HEK293 (cell line): ENCODE results near the gene CSF3R.

Source experiments
- CTCF ChIA-PET: fragments of 350-600 bp; formaldehyde crosslinking; extraction: SDS; loops from one replicate; lab custom pipeline; 2021; ENCODE audit warnings: antibody characterized with exemption; lab: Yijun Ruan, JAX
- POLR2A ChIA-PET: fragments of 300-600 bp; formaldehyde crosslinking; extraction: SDS; loops from one replicate; lab custom pipeline; 2020; ENCODE audit warnings: antibody characterized with exemption, inconsistent platforms; lab: Yijun Ruan, JAX
- H3K27ac ChIP-seq: fragments of 200-500 bp; sonication (Bioruptor generic); 2 replicates; pipeline ENCODE4 v1.5.1; 2014; ENCODE audit warnings: low read depth, low read length, control low read depth, inconsistent platforms; ENCODE audit errors: extremely low read depth
- H3K36me3 ChIP-seq, 2 experiments: fragments of 200-500 bp in 1 of 2; sonication (Bioruptor generic) in 1 of 2; 1 replicate in 1 of 2; 2 replicates in 1 of 2; pipeline ENCODE4 v1.5.1; 2014 to 2017; ENCODE audit warnings: inconsistent platforms in 2 of 2, low read length in 2 of 2; ENCODE audit not compliant: control insufficient read depth in 2 of 2, insufficient read depth in 1 of 2
- H3K4me1 ChIP-seq: fragments of 200-500 bp; sonication (Bioruptor generic); 2 replicates; pipeline ENCODE4 v1.5.1; 2014; ENCODE audit warnings: mild to moderate bottlenecking, low read length, inconsistent platforms; ENCODE audit not compliant: control insufficient read depth, insufficient read depth
- H3K4me3 ChIP-seq: 2 replicates; pipeline ENCODE4 v1.5.1; 2011; ENCODE audit warnings: low read depth, mild to moderate bottlenecking, control low read depth, low read length, moderate library complexity
- H3K9me3 ChIP-seq: fragments of 200-500 bp; sonication (Bioruptor generic); 2 replicates; pipeline ENCODE4 v1.5.1; 2014; ENCODE audit warnings: low read depth, low read length, inconsistent platforms; ENCODE audit not compliant: control insufficient read depth, insufficient read depth
- ATF2 ChIP-seq: fragments of 450-650 bp; formaldehyde crosslinking; IDR thresholded peaks from 2 replicates; pipeline ENCODE4 v1.5.1; 2016; ENCODE audit warnings: missing biosample characterization, missing genetic modification characterization, low read depth
- FEZF1 ChIP-seq: fragments of 450-650 bp; formaldehyde crosslinking; IDR thresholded peaks from 2 replicates; pipeline ENCODE4 v1.5.1; 2016; ENCODE audit warnings: missing biosample characterization, missing genetic modification characterization
- IKZF3 ChIP-seq: fragments of 450-650 bp; IDR thresholded peaks from 2 replicates; pipeline ENCODE4 v1.5.0; 2018; ENCODE audit warnings: missing biosample characterization, mild to moderate bottlenecking, missing genetic modification characterization, moderate library complexity
- INSM2 ChIP-seq: fragments of 450-650 bp; formaldehyde crosslinking; IDR thresholded peaks from 2 replicates; pipeline ENCODE4 v1.5.1; 2016; ENCODE audit warnings: missing biosample characterization, missing genetic modification characterization
- KLF9 ChIP-seq: fragments of 450-650 bp; formaldehyde crosslinking; IDR thresholded peaks from 2 replicates; pipeline ENCODE4 v1.5.1; 2016; ENCODE audit warnings: missing biosample characterization, missing genetic modification characterization, low read depth
- ZBTB17 ChIP-seq: fragments of 450-650 bp; formaldehyde crosslinking; IDR thresholded peaks from 2 replicates; pipeline ENCODE4 v1.5.1; 2016; ENCODE audit warnings: missing biosample characterization, missing genetic modification characterization
- ZEB2 ChIP-seq: fragments of 450-650 bp; formaldehyde crosslinking; IDR thresholded peaks from 2 replicates; pipeline ENCODE4 v1.5.1; 2016; ENCODE audit warnings: missing biosample characterization, missing genetic modification characterization
- ZIC2 ChIP-seq: fragments of 450-650 bp; formaldehyde crosslinking; IDR thresholded peaks from 2 replicates; pipeline ENCODE4 v1.5.1; 2016; ENCODE audit warnings: missing biosample characterization, missing genetic modification characterization
- ZNF112 ChIP-seq: fragments of 450-650 bp; formaldehyde crosslinking; IDR thresholded peaks from 2 replicates; pipeline ENCODE4 v1.5.0; 2017; ENCODE audit warnings: missing biosample characterization, missing genetic modification characterization
- ZNF16 ChIP-seq: fragments of 450-650 bp; formaldehyde crosslinking; IDR thresholded peaks from 2 replicates; pipeline ENCODE4 v1.5.1; 2016; ENCODE audit warnings: low read depth, missing biosample characterization, missing genetic modification characterization
- ZNF335 ChIP-seq: fragments of 450-650 bp; formaldehyde crosslinking; conservative IDR thresholded peaks from 2 replicates; pipeline ENCODE4 v1.5.1; 2016; ENCODE audit warnings: missing biosample characterization, missing genetic modification characterization
- ZNF404 ChIP-seq: fragments of 450-650 bp; formaldehyde crosslinking; IDR thresholded peaks from 2 replicates; pipeline ENCODE4 v1.5.1; 2017; ENCODE audit warnings: missing biosample characterization, missing genetic modification characterization
- ZNF48 ChIP-seq: fragments of 450-650 bp; formaldehyde crosslinking; IDR thresholded peaks from 2 replicates; pipeline ENCODE4 v1.5.1; 2016; ENCODE audit warnings: missing biosample characterization, missing genetic modification characterization
- ZNF488 ChIP-seq: fragments of 450-650 bp; formaldehyde crosslinking; IDR thresholded peaks from 2 replicates; pipeline ENCODE4 v1.5.1; 2016; ENCODE audit warnings: missing biosample characterization, missing genetic modification characterization
- ZNF544 ChIP-seq: fragments of 450-650 bp; formaldehyde crosslinking; IDR thresholded peaks from 2 replicates; pipeline ENCODE4 v1.5.0; 2017; ENCODE audit warnings: missing biosample characterization, missing genetic modification characterization
- ZNF585B ChIP-seq: fragments of 450-650 bp; formaldehyde crosslinking; IDR thresholded peaks from 2 replicates; pipeline ENCODE4 v1.5.1; 2016; ENCODE audit warnings: missing biosample characterization, missing genetic modification characterization
- ZNF658 ChIP-seq: fragments of 450-650 bp; formaldehyde crosslinking; IDR thresholded peaks from 2 replicates; pipeline ENCODE4; 2016; ENCODE audit warnings: missing biosample characterization, missing genetic modification characterization
- ZNF677 ChIP-seq: fragments of 450-650 bp; IDR thresholded peaks from 2 replicates; pipeline ENCODE4 v1.5.0; 2018; ENCODE audit warnings: missing biosample characterization, mild to moderate bottlenecking, missing genetic modification characterization, moderate library complexity
- ZNF785 ChIP-seq: fragments of 450-650 bp; formaldehyde crosslinking; IDR thresholded peaks from 2 replicates; pipeline ENCODE4 v1.5.1; 2016; ENCODE audit warnings: missing biosample characterization, missing genetic modification characterization
- ZSCAN23 ChIP-seq: fragments of 450-650 bp; formaldehyde crosslinking; IDR thresholded peaks from 2 replicates; pipeline ENCODE4 v1.5.1; 2016; ENCODE audit warnings: missing biosample characterization, missing genetic modification characterization
- ZSCAN5A ChIP-seq: fragments of 450-650 bp; formaldehyde crosslinking; IDR thresholded peaks from 2 replicates; pipeline ENCODE4 v1.5.1; 2016; ENCODE audit warnings: missing biosample characterization, missing genetic modification characterization

Gene CSF3R

GRCh38 chr1:36440044-36440443, 42.7 kb downstream of the CSF3R start (continued):
- TF ChIP-seq ZNF677 (tag by site-specific recombination) = no peak

- ChIA-PET CTCF (no interaction called here), POLR2A (interaction anchor here (1.6 kb wide), 1 partner anchor 12 kb away, joined by 4 read pairs; the partner anchor contains the start of gene OSCP1)
- Histone ChIP-seq H3K36me3 (peaks cover 0 to 17% of the 10 kb centered on the region in 2 experiments; a peak in 2 of 3 replicates), H3K4me3 (no peak overlapping the region), H3K9me3 (no peaks in the 10 kb centered on the region)
- TF ChIP-seq ZBTB17 (tag by site-specific recombination) (0 out of 2 replicates have a peak, but pooled peaks have one; percentile 22), ZNF48 (tag by site-specific recombination) (no peak), ATF2 (peak; percentile 79), IKZF3 (tag by site-specific recombination) (no peak), ZNF335 (tag by site-specific recombination) (peak; percentile 67; the same call in 1 of the 2 replicates), KLF9 (tag by site-specific recombination) (no peak)
- TF ChIP-seq, all 188 proteins: peak for 3
- Histone ChIP-seq H3K4me1 (no peaks in the 10 kb centered on the region), H3K27ac (no peak overlapping the region)
Measured at GRCh38 chr1:36438715-36439114, 44.0 kb downstream of the CSF3R start.

GRCh38 chr1:36436821-36437220, 45.9 kb downstream of the CSF3R start:
- CTCF ChIA-PET = no interaction called here
- TF ChIP-seq ZSCAN23 (tag by site-specific recombination) (no peak), ZNF544 (tag by site-specific recombination) (no peak), ZNF16 (tag by site-specific recombination) (no peak), ZIC2 (tag by site-specific recombination) (no peak), ZNF658 (tag by site-specific recombination) (no peak), ATF2 (no peak)
- TF ChIP-seq, all 188 proteins: peak for 0
- POLR2A ChIA-PET = interaction anchor here (0.5 kb wide), 1 partner anchor 236 kb away, joined by 3 read pairs; no protein-coding TSS in a partner anchor
- Histone ChIP-seq H3K4me3 (no peak overlapping the region), H3K36me3 (peaks cover 0 to 29% of the 10 kb centered on the region in 2 experiments; a peak in 2 of 3 replicates), H3K4me1 (no peaks in the 10 kb centered on the region), H3K9me3 (no peaks in the 10 kb centered on the region), H3K27ac (no peak overlapping the region)

- CTCF ChIA-PET = interaction anchor here (0.9 to 1.9 kb wide), 3 partner anchors 17 to 90 kb away, joined by 3 to 6 read pairs (median 4); partner anchors contain the start of gene OSCP1
- Histone ChIP-seq H3K4me3 (no peak overlapping the region), H3K27ac (no peak overlapping the region)
- TF ChIP-seq ZNF48 (tag by site-specific recombination) = no peak
- no peak for TF ChIP-seq ZNF585B (tag by site-specific recombination)
- TF ChIP-seq FEZF1 = no peak
- no peak for TF ChIP-seq ZNF488 (tag by site-specific recombination)
- no peak for TF ChIP-seq ZSCAN5A (tag by site-specific recombination)
- TF ChIP-seq IKZF3 (tag by site-specific recombination) = no peak
- TF ChIP-seq ZNF785 = no peak
- TF ChIP-seq INSM2 = no peak
- TF ChIP-seq ZNF404 (tag by site-specific recombination) = no peak
- no peak for TF ChIP-seq ZEB2 (tag by site-specific recombination)
- no peak for TF ChIP-seq ZNF112 (tag by site-specific recombination)
Measured at GRCh38 chr1:36433102-36433501, 49.6 kb downstream of the CSF3R start.

More at GRCh38 chr1:36433102-36433501, 49.6 kb downstream of the CSF3R start:
- Histone ChIP-seq H3K9me3 (no peaks in the 10 kb centered on the region), H3K36me3 (peaks cover 0 to 44% of the 10 kb centered on the region in 2 experiments; a peak in 2 of 3 replicates), H3K4me1 (no peaks in the 10 kb centered on the region)
- POLR2A ChIA-PET = no interaction called here
